ENCODE measurements around the gene TMEM139. TPM values are rescaled to one million over a fixed set of nuclear protein-coding genes. Genes with fewer than 3 reads are reported as not detected.

Gene TMEM139
- total RNA-seq, 1 donor from 2014 or later: 0.20 TPM

DNA sequence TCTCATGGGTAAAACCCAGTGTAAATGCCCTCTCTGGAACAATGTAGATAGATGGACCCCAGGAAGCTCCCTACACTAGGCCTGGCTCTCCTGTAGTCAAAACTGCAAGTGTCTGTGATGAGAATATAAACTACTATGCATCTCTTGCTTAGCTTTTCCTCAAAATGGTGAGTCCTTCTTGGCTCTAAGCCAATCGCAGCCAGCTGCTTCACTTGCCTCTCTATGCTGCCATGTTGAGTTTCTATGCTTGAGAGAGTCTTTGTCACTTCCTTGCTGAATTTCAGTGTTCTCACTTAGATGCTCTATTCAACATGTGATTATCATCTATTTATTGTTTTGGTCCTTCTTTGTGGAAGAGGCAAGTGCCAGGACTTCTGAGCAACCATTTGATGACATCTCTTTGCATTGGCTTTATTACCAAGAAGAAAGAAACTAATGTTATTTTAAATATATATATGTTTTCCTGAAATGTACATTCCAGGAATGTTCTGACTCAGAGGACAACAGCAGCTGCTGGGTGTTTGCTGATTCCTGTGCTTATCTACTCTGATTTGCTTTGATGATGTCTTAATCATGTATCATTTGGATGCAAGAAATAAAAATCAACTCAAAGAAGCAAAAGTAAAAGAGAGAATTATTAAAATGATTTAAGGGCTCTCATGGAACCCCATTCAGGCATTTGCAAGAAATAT is 46.3 kb upstream of the TMEM139 start:
- no peaks in the 10 kb centered on the region for H3K36me3 ChIP-seq (ENCODE audit: insufficient read depth, low read length)
- Mint-ChIP-seq H3K9me3 (ENCODE audit: unreplicated experiment) (peaks cover 10% of the 10 kb centered on the region), H3K4me1 (ENCODE audit: low read depth, unreplicated experiment) (peaks cover 23% of the 10 kb centered on the region), H3K27ac (ENCODE audit: unreplicated experiment) (peak overlapping the region; percentile 90), H3K27me3 (ENCODE audit: low read depth, unreplicated experiment) (no peaks in the 10 kb centered on the region), H3K36me3 (ENCODE audit: low read depth, unreplicated experiment) (no peaks in the 10 kb centered on the region), H3K4me3 (ENCODE audit: unreplicated experiment) (no peak overlapping the region)
- no peaks in the 10 kb centered on the region for H4K20me1 ChIP-seq (ENCODE audit: insufficient read depth, low read length)
- peaks cover 6% of the 10 kb centered on the region for H3K4me1 ChIP-seq (ENCODE audit: insufficient read depth, low read length)
- DNase-seq (ENCODE audit: low read depth) (no peak), FAIRE-seq (no peak)
- H3K79me2 ChIP-seq (ENCODE audit: insufficient read depth, low read length): no peaks in the 10 kb centered on the region
- no peaks in the 10 kb centered on the region for H3K9me3 ChIP-seq (ENCODE audit: insufficient read depth, low read depth, low read length)
- H3K27ac ChIP-seq (ENCODE audit: low read depth, low read length): no peak overlapping the region
- peaks cover 2% of the 10 kb centered on the region for H3K27me3 ChIP-seq (ENCODE audit: insufficient read depth, low read length)
- no peak overlapping the region for H3K4me3 ChIP-seq (ENCODE audit: insufficient read depth, low read depth, low read length)
- no peak overlapping the region for H2AFZ ChIP-seq (ENCODE audit: low read depth, low read length)
- TF ChIP-seq CTCF (IDR thresholded peaks at IDR 0.05; ENCODE audit: insufficient read depth, low read depth, low read length) (no peak), EZH2 (IDR thresholded peaks at IDR 0.05; ENCODE audit: insufficient read depth, low read length) (no peak)
- no peak overlapping the region for H3K4me2 ChIP-seq (ENCODE audit: low read length)
- no peak overlapping the region for H3K9ac ChIP-seq (ENCODE audit: low read length)

- Histone ChIP-seq H3K9me3 (ENCODE audit: insufficient read depth, low read depth, low read length) (no peaks in the 10 kb centered on the region), H3K27ac (ENCODE audit: low read depth, low read length) (no peak overlapping the region), H3K9ac (ENCODE audit: low read length) (peak overlapping the region; percentile 50), H3K36me3 (ENCODE audit: insufficient read depth, low read length) (no peaks in the 10 kb centered on the region), H3K4me2 (ENCODE audit: low read length) (peak overlapping the region; percentile 70), H3K4me1 (ENCODE audit: insufficient read depth, low read length) (peaks cover 6% of the 10 kb centered on the region), H3K79me2 (ENCODE audit: insufficient read depth, low read length) (no peaks in the 10 kb centered on the region), H2AFZ (ENCODE audit: low read depth, low read length) (no peak overlapping the region), H3K27me3 (ENCODE audit: insufficient read depth, low read length) (peaks cover 2% of the 10 kb centered on the region), H4K20me1 (ENCODE audit: insufficient read depth, low read length) (no peaks in the 10 kb centered on the region), H3K4me3 (ENCODE audit: insufficient read depth, low read depth, low read length) (no peak overlapping the region)
- no peaks in the 10 kb centered on the region for H3K27me3 Mint-ChIP-seq (ENCODE audit: low read depth, unreplicated experiment)
- no peak overlapping the region for H3K4me3 Mint-ChIP-seq (ENCODE audit: unreplicated experiment)
- TF ChIP-seq CTCF (IDR thresholded peaks at IDR 0.05; ENCODE audit: insufficient read depth, low read depth, low read length): no peak
- TF ChIP-seq EZH2 (IDR thresholded peaks at IDR 0.05; ENCODE audit: insufficient read depth, low read length): no peak
- H3K9me3 Mint-ChIP-seq (ENCODE audit: unreplicated experiment): peaks cover 10% of the 10 kb centered on the region
- DNase-seq (ENCODE audit: low read depth): no peak
- FAIRE-seq: no peak
- no peaks in the 10 kb centered on the region for H3K36me3 Mint-ChIP-seq (ENCODE audit: low read depth, unreplicated experiment)
- H3K27ac Mint-ChIP-seq (ENCODE audit: unreplicated experiment): peak overlapping the region; percentile 97
- peaks cover 23% of the 10 kb centered on the region for H3K4me1 Mint-ChIP-seq (ENCODE audit: low read depth, unreplicated experiment)
Observed at GRCh38 chr7:143239813-143240212, 44.9 kb upstream of the TMEM139 start.

Measured in astrocyte (in vitro differentiated cells and primary cell).